Measurements from ENCODE around the gene HPGDS. TPM values are rescaled to one million over a fixed set of nuclear protein-coding genes. Genes with fewer than 3 reads are reported as not detected.

HPGDS gene
- polyA plus RNA-seq, 1 donor from 2014 or later = not detected

GRCh38 chr4:94277534-94277933 lies 65.1 kb downstream of the HPGDS start:
- H3K36me3 ChIP-seq (ENCODE audit: insufficient read depth, low read length) = peaks cover 5% of the 10 kb centered on the region
- no peaks in the 10 kb centered on the region for H4K20me1 ChIP-seq (ENCODE audit: insufficient read depth)
- H3K9me2 ChIP-seq (ENCODE audit: insufficient read depth, low read length) = no peaks in the 10 kb centered on the region
- H3K27ac ChIP-seq (ENCODE audit: low read length) = no peak overlapping the region
- no peaks in the 10 kb centered on the region for H3K27me3 ChIP-seq (ENCODE audit: insufficient read depth, low read depth, low read length)
- H2AFZ ChIP-seq (ENCODE audit: low read depth, low read length) = no peak overlapping the region
- no peak overlapping the region for H3K4me3 ChIP-seq (ENCODE audit: low read length)
- no peaks in the 10 kb centered on the region for H3K9me3 ChIP-seq (ENCODE audit: low read length)
- H3K9ac ChIP-seq (ENCODE audit: low read length) = no peak overlapping the region
- no peak overlapping the region for H3K4me2 ChIP-seq (ENCODE audit: low read length)
- TF ChIP-seq MXI1 (conservative IDR thresholded peaks at IDR 0.05; ENCODE audit: poor library complexity, severe bottlenecking) (no peak), EP300 (conservative IDR thresholded peaks at IDR 0.05; ENCODE audit: poor library complexity, severe bottlenecking) (no peak), EZH2 (IDR thresholded peaks at IDR 0.05; ENCODE audit: borderline replicate concordance, insufficient read depth, low read length, poor library complexity, severe bottlenecking) (no peak), SMC3 (conservative IDR thresholded peaks at IDR 0.05; ENCODE audit: poor library complexity) (no peak), CTCF (IDR thresholded peaks at IDR 0.05; ENCODE audit: poor library complexity, severe bottlenecking) (no peak), POLR2AphosphoS5 (IDR thresholded peaks at IDR 0.05) (no peak), TAF1 (IDR thresholded peaks at IDR 0.05; ENCODE audit: low read depth) (no peak), RAD21 (conservative IDR thresholded peaks at IDR 0.05) (no peak), REST (IDR thresholded peaks at IDR 0.05; ENCODE audit: borderline replicate concordance) (no peak)
- no peaks in the 10 kb centered on the region for H3K79me2 ChIP-seq (replicated peaks; ENCODE audit: insufficient read depth, low read length)
- H3F3A ChIP-seq (ENCODE audit: insufficient read depth, low read length, poor library complexity, severe bottlenecking) = no peaks in the 10 kb centered on the region

DNA sequence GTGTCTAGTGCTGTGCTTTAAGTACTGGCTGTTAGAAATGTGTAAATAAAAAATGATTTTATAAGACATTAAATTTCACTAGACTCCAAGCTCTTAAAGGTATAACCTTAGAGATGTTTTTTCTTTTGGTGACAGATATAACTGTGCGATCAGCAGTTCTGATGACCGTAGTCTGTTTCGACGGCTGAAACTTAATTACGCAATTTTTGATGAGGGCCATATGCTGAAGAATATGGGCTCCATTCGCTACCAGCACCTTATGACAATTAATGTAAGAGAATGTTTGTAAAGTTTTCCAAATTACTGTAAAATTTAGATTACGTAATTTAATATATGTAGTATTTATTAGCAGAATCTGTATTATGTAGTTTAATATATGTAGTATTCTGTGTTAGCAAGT lies 66.4 kb downstream of the HPGDS start:
- no peak for TF ChIP-seq MXI1 (conservative IDR thresholded peaks at IDR 0.05; ENCODE audit: poor library complexity, severe bottlenecking)
- Histone ChIP-seq H3K36me3 (ENCODE audit: insufficient read depth, low read length) (peaks cover 1% of the 10 kb centered on the region), H2AFZ (ENCODE audit: low read depth, low read length) (no peak overlapping the region), H3K27me3 (ENCODE audit: insufficient read depth, low read depth, low read length) (no peaks in the 10 kb centered on the region), H3F3A (ENCODE audit: insufficient read depth, low read length, poor library complexity, severe bottlenecking) (no peaks in the 10 kb centered on the region), H3K27ac (ENCODE audit: low read length) (no peak overlapping the region), H3K9me2 (ENCODE audit: insufficient read depth, low read length) (no peaks in the 10 kb centered on the region), H3K9ac (ENCODE audit: low read length) (no peak overlapping the region), H3K79me2 (replicated peaks; ENCODE audit: insufficient read depth, low read length) (no peaks in the 10 kb centered on the region), H3K9me3 (ENCODE audit: low read length) (no peaks in the 10 kb centered on the region), H4K20me1 (ENCODE audit: insufficient read depth) (no peaks in the 10 kb centered on the region), H3K4me3 (ENCODE audit: low read length) (no peak overlapping the region), H3K4me2 (ENCODE audit: low read length) (no peak overlapping the region)

- H3K9me2 ChIP-seq (ENCODE audit: insufficient read depth, low read length) = no peaks in the 10 kb centered on the region
- H3F3A ChIP-seq (ENCODE audit: insufficient read depth, low read length, poor library complexity, severe bottlenecking) = no peaks in the 10 kb centered on the region
- TF ChIP-seq EP300 (conservative IDR thresholded peaks at IDR 0.05; ENCODE audit: poor library complexity, severe bottlenecking) (no peak), EZH2 (IDR thresholded peaks at IDR 0.05; ENCODE audit: borderline replicate concordance, insufficient read depth, low read length, poor library complexity, severe bottlenecking) (no peak), TAF1 (IDR thresholded peaks at IDR 0.05; ENCODE audit: low read depth) (no peak), RAD21 (conservative IDR thresholded peaks at IDR 0.05) (no peak), MXI1 (conservative IDR thresholded peaks at IDR 0.05; ENCODE audit: poor library complexity, severe bottlenecking) (no peak), REST (IDR thresholded peaks at IDR 0.05; ENCODE audit: borderline replicate concordance) (no peak), SMC3 (conservative IDR thresholded peaks at IDR 0.05; ENCODE audit: poor library complexity) (no peak), CTCF (IDR thresholded peaks at IDR 0.05; ENCODE audit: poor library complexity, severe bottlenecking) (no peak), POLR2AphosphoS5 (IDR thresholded peaks at IDR 0.05) (no peak)
- H3K9me3 ChIP-seq (ENCODE audit: low read length) = no peaks in the 10 kb centered on the region
- H3K4me2 ChIP-seq (ENCODE audit: low read length) = no peak overlapping the region
- H3K27ac ChIP-seq (ENCODE audit: low read length) = no peak overlapping the region
- H3K4me3 ChIP-seq (ENCODE audit: low read length) = no peak overlapping the region
- no peak overlapping the region for H3K9ac ChIP-seq (ENCODE audit: low read length)
- no peaks in the 10 kb centered on the region for H4K20me1 ChIP-seq (ENCODE audit: insufficient read depth)
- no peak overlapping the region for H2AFZ ChIP-seq (ENCODE audit: low read depth, low read length)
- no peaks in the 10 kb centered on the region for H3K27me3 ChIP-seq (ENCODE audit: insufficient read depth, low read depth, low read length)
- H3K79me2 ChIP-seq (replicated peaks; ENCODE audit: insufficient read depth, low read length) = no peaks in the 10 kb centered on the region
- H3K36me3 ChIP-seq (ENCODE audit: insufficient read depth, low read length) = no peaks in the 10 kb centered on the region
These were observed 67.7 kb downstream of the HPGDS start for GRCh38 chr4:94274912-94275311.
